HepG2 (cell line): Measurements from ENCODE around the gene CCNYL1. TPM values are rescaled to one million over a fixed set of nuclear protein-coding genes. Genes with fewer than 3 reads are reported as not detected.
A peak's percentile ranks its signal among the peaks of the same experiment; 100 is the strongest.

Experiments
- ARNT2 ChIP-seq: sonication (generic); formaldehyde crosslinking; IDR thresholded peaks from 2 replicates; pipeline ENCODE4 v1.8.0; 2022; ENCODE audit warnings: mild to moderate bottlenecking, low read depth, missing genetic modification reagents, moderate library complexity
- ATF7 ChIP-seq, 2 experiments: fragments of 450-650 bp in 1 of 2; sonication (generic) in 1 of 2; formaldehyde crosslinking in 1 of 2; IDR thresholded peaks; 2 replicates each; pipeline versions ENCODE4 v1.4.0 to v1.6.1; 2016 to 2020; ENCODE audit warnings: antibody characterized with exemption in 1 of 2, mild to moderate bottlenecking in 1 of 2, missing genetic modification reagents in 1 of 2
- CBFB ChIP-seq: sonication (generic); formaldehyde crosslinking; IDR thresholded peaks from 2 replicates; pipeline ENCODE4 v1.4.0; 2020; ENCODE audit warnings: missing genetic modification reagents
- ELF4 ChIP-seq: sonication (generic); formaldehyde crosslinking; IDR thresholded peaks from 2 replicates; pipeline ENCODE4 v1.5.0; 2020; ENCODE audit warnings: missing genetic modification reagents, mild to moderate bottlenecking, moderate library complexity, borderline replicate concordance
- EP300 ChIP-seq, 3 experiments: sonication (generic) in 1 of 3; formaldehyde crosslinking in 1 of 3; IDR thresholded peaks; 2 replicates each; pipeline versions ENCODE4 v1.5.1 to v1.6.1; 2011 to 2020; ENCODE audit warnings: low read depth in 2 of 3, low read length in 2 of 3, borderline replicate concordance in 1 of 3, improper control_type of control experiment in 1 of 3, mild to moderate bottlenecking in 1 of 3, missing genetic modification reagents in 1 of 3, moderate library complexity in 1 of 3
- FOXO1 ChIP-seq: sonication (generic); formaldehyde crosslinking; IDR thresholded peaks from 2 replicates; pipeline ENCODE4 v1.4.0; 2020; ENCODE audit warnings: missing genetic modification reagents
- HBP1 ChIP-seq: IDR thresholded peaks from 2 replicates; pipeline ENCODE4 v1.6.1; 2016; ENCODE audit warnings: low read depth, control low read depth
- JDP2 ChIP-seq: sonication (generic); formaldehyde crosslinking; IDR thresholded peaks from 2 replicates; pipeline ENCODE4 v1.8.1; 2022; ENCODE audit warnings: missing genetic modification reagents, borderline replicate concordance
- RARA ChIP-seq: IDR thresholded peaks from 2 replicates; pipeline ENCODE4 v1.6.1; 2016; ENCODE audit warnings: missing genetic modification reagents, missing compliant biosample characterization
- SOX13 ChIP-seq, 3 experiments: fragments of 450-650 bp in 1 of 3; sonication (generic) in 1 of 3; formaldehyde crosslinking in 1 of 3; IDR thresholded peaks in 2 of 3; conservative IDR thresholded peaks in 1 of 3; 2 replicates each; pipeline versions ENCODE4 v1.5.0 to v1.6.1; 2016 to 2020; ENCODE audit warnings: antibody characterized with exemption in 1 of 3, mild to moderate bottlenecking in 1 of 3, missing compliant biosample characterization in 1 of 3, missing genetic modification reagents in 1 of 3, moderate library complexity in 1 of 3
- TOE1 ChIP-seq: sonication (generic); formaldehyde crosslinking; IDR thresholded peaks from 2 replicates; pipeline ENCODE4 v1.4.0; 2020; ENCODE audit warnings: mild to moderate bottlenecking, missing genetic modification reagents
- ZBTB2 ChIP-seq: sonication (generic); formaldehyde crosslinking; IDR thresholded peaks from 2 replicates; pipeline ENCODE4 v1.8.0; 2022; ENCODE audit warnings: low read depth, missing genetic modification reagents
- ZC3H4 ChIP-seq: sonication (generic); formaldehyde crosslinking; IDR thresholded peaks from 2 replicates; pipeline ENCODE4 v1.4.0; 2020; ENCODE audit warnings: missing genetic modification reagents, borderline replicate concordance
- ZFP41 ChIP-seq: sonication (generic); formaldehyde crosslinking; IDR thresholded peaks from 2 replicates; pipeline ENCODE4 v1.4.0; 2020; ENCODE audit warnings: mild to moderate bottlenecking, missing genetic modification reagents, borderline replicate concordance
- ZGPAT ChIP-seq: IDR thresholded peaks from 2 replicates; pipeline ENCODE4 v1.6.1; 2016; ENCODE audit warnings: mild to moderate bottlenecking
- ZIK1 ChIP-seq: sonication (generic); formaldehyde crosslinking; IDR thresholded peaks from 2 replicates; pipeline ENCODE4 v1.5.0; 2020; ENCODE audit warnings: mild to moderate bottlenecking, low read depth, missing genetic modification reagents, borderline replicate concordance
- ZNF644 ChIP-seq: IDR thresholded peaks from 2 replicates; pipeline ENCODE4 v1.6.1; 2016; ENCODE audit warnings: low read depth
- ZNF687 ChIP-seq: sonication (generic); formaldehyde crosslinking; IDR thresholded peaks from 2 replicates; pipeline ENCODE4 v1.5.1; 2020; ENCODE audit warnings: mild to moderate bottlenecking, missing genetic modification reagents, moderate library complexity
- polyA plus RNA-seq, 8 experiments: library from polyadenylated mRNA; depleted of rRNA in 3 of 8; stranded (reverse) in 7 of 8; unstranded in 1 of 8; fragments of >200 nt; fragmentation: Illumina TruSeq in 4 of 8; extraction: Trizol in 4 of 8; gene quantifications; 2 replicates each; pipeline versions ENCODE4 v1.2.1 to v1.2.3, GENCODE V29; 2011 to 2016; ENCODE audit warnings: low read depth in 4 of 8, missing spikeins in 1 of 8, mixed read lengths in 1 of 8; ENCODE audit not compliant: insufficient read depth in 1 of 8
- total RNA-seq, 5 experiments: library from RNA; depleted of rRNA; stranded (reverse); fragments of >200 nt; fragmentation: Illumina TruSeq; extraction: Trizol; gene quantifications; 2 replicates each; pipeline ENCODE4 v1.2.3, GENCODE V29; 2016; ENCODE audit warnings: low read depth in 1 of 5

CCNYL1 gene
- total and polyA plus RNA-seq, 2 of the 13 experiments (the other 11 are each of a cell fraction or from before 2014, with no cell fraction given) = 12.5 to 16.2 TPM

GRCh38 chr2:207792244-207792785, 80.9 kb downstream of the CCNYL1 start (continued):
- TF ChIP-seq ZBTB2 (CRISPR knock-in tag) (no peak), HBP1 (CRISPR knock-in tag) (no peak), ZC3H4 (CRISPR knock-in tag) (no peak), CBFB (no peak), ATF7 (IDR thresholded peaks at IDR 0.05) (no peak), ATF7 (CRISPR knock-in tag; IDR thresholded peaks at IDR 0.05) (no peak), ZFP41 (CRISPR knock-in tag) (0 out of 2 replicates have a peak, but pooled peaks have one; percentile 36), SOX13 (IDR thresholded peaks at IDR 0.05) (no peak), SOX13 (CRISPR knock-in tag; conservative IDR thresholded peaks at IDR 0.05 in 1 of 2, IDR thresholded peaks at IDR 0.05 in 1 of 2) (peak in 1 of 2 experiments; percentile 52; a peak in 1 of 4 replicates), RARA (CRISPR knock-in tag) (peak; percentile 30; the same call in 1 of the 2 replicates), ZNF687 (CRISPR knock-in tag) (peak; percentile 10; the same call in 1 of the 2 replicates), ELF4 (CRISPR knock-in tag) (0 out of 2 replicates have a peak, but pooled peaks have one; percentile 21), ARNT2 (CRISPR knock-in tag) (0 out of 2 replicates have a peak, but pooled peaks have one; percentile 27), TOE1 (no peak), EP300 (IDR thresholded peaks at IDR 0.05; ENCODE audit: low read depth in 2 of 2, low read length in 2 of 2) (peak in 1 of 2 experiments; percentile 16; a peak in 1 of 4 replicates), EP300 (CRISPR knock-in tag; IDR thresholded peaks at IDR 0.05; ENCODE audit: borderline replicate concordance) (no peak), JDP2 (CRISPR knock-in tag) (no peak), ZIK1 (CRISPR knock-in tag) (no peak), ZGPAT (CRISPR knock-in tag) (0 out of 2 replicates have a peak, but pooled peaks have one; percentile 52), ZNF644 (CRISPR knock-in tag) (peak; percentile 80), FOXO1 (peak; percentile 5; the same call in 1 of the 2 replicates)
